Erythroblast (primary cell): Measurements from ENCODE around the gene TOX4.

Experiments
- GATA1 ChIP-seq: IDR thresholded peaks from 2 replicates; pipeline ENCODE4 v1.6.1; 2011; ENCODE audit warnings: low read depth, mild to moderate bottlenecking, control low read depth, low read length, moderate library complexity
- POLR2A ChIP-seq: IDR thresholded peaks from 2 replicates; pipeline ENCODE4 v1.6.1; 2011; ENCODE audit warnings: mild to moderate bottlenecking, low read length

- TF ChIP-seq POLR2A (no peak), GATA1 (no peak)
Observed at GRCh38 chr14:21526672-21527317, 49.8 kb downstream of the TOX4 start.
